GM12801 (cell line): ENCODE results near the gene PRKAG2.

Source experiments
- CTCF ChIP-seq: IDR thresholded peaks from one replicate; pipeline ENCODE4 v1.5.1; 2011; ENCODE audit warnings: control low read depth; ENCODE audit not compliant: insufficient read length; ENCODE audit errors: extremely low read depth

PRKAG2 gene

GRCh38 chr7:151684408-151685175 lies 192.3 kb downstream of the PRKAG2 start:
- TF ChIP-seq CTCF = no peak

GRCh38 chr7:151683615-151684407 lies 193.1 kb downstream of the PRKAG2 start:
- no peak for TF ChIP-seq CTCF

- TF ChIP-seq CTCF = no peak
Measured at GRCh38 chr7:151682831-151683614, 193.9 kb downstream of the PRKAG2 start.

- no peak for TF ChIP-seq CTCF
Measured at GRCh38 chr7:151681726-151682125, 195.2 kb downstream of the PRKAG2 start.

- TF ChIP-seq CTCF = no peak
Measured at GRCh38 chr7:151680810-151681209, 196.1 kb downstream of the PRKAG2 start.

- no peak for TF ChIP-seq CTCF
Measured at GRCh38 chr7:151679881-151680612, 196.9 kb downstream of the PRKAG2 start.
